Renal pelvis (tissue), 4 donors: ENCODE data around the gene TUSC2. TPM values are rescaled to one million over a fixed set of nuclear protein-coding genes. Genes with fewer than 3 reads are reported as not detected.
A peak's percentile ranks its signal among the peaks of the same experiment; 100 is the strongest.
"Not testable (repeated sequence)": the region's sequence is repeated elsewhere in the genome, so short reads cannot be mapped to it uniquely, and the experiment has no call there.

Experiments used
- DNase-seq: peaks from one replicate; pipeline ENCODE4 v3.0.0-alpha.2; 2013
- polyA plus RNA-seq, 3 donors: library from polyadenylated mRNA; unstranded; fragments of 120-200 nt; gene quantifications; one replicate each; pipeline ENCODE4 v1.2.1, GENCODE V29; 2013; ENCODE audit not compliant: insufficient read length in 3 of 3

The TUSC2 gene
- polyA plus RNA-seq, 3 donors: 23.8 to 29.8 (median 28.0) TPM

DNA sequence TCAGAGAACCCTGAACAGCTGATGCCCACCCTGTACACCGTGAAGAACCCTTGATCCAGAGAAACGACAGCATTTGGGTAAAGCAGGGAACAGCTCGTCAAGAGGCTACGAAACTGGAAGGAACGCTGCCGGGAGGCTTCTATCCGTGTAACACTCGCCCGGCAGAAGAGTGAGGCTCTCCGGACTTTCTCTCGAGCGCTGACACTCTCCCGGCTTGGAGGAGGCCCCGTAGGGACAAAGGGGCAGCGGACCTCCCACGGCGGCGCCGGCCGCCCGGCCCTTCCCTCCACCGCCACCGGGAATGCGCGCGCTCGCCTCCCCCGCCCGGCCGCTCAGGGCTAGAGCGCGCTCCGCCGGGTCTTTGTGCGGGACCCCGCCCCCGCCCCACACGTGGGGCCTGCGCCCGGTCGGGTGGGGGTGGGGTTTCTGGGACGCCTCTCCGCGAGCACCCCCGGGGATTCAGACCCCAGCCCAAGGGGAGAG is 7.1 kb downstream of the TUSC2 start:
- DNase-seq: peak; percentile 88

GRCh38 chr3:50319894-50320625 is 8.0 kb downstream of the TUSC2 start:
- DNase-seq: no peak

DNA sequence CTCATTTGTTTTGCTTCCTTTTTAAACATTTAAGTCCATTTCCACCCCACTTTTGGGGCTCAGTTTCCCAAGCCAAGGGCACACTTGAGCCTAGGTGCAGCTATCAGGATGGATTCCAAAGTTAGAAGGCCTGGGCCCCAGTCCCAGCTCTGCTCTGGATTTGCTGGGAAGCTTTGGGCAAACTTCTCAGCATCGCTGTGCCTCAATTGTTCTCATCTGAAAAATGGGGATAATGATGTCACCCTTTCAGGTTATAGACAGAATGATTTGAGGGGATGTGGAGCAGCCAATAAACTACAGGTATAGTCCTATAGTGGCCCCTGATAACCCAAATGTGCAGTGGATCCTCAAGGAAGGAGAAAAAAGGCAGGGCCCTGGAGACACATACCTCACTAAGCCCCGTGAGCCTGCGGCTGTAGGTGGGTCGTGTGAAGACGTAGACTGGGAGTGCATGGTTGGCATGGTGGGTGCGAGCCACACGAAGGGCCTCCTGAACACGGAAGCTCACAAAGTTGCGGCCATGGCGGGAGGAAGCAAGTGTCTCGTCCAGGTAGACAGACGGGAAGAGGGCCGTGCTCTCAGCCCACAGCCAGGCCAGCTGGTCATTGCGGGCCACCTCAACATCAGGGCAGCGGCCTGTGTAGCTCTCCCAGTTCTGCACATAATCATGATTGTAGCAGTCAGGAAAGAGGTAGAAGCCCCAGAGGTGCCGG is 8.7 kb downstream of the TUSC2 start:
- DNase-seq: no peak

DNA sequence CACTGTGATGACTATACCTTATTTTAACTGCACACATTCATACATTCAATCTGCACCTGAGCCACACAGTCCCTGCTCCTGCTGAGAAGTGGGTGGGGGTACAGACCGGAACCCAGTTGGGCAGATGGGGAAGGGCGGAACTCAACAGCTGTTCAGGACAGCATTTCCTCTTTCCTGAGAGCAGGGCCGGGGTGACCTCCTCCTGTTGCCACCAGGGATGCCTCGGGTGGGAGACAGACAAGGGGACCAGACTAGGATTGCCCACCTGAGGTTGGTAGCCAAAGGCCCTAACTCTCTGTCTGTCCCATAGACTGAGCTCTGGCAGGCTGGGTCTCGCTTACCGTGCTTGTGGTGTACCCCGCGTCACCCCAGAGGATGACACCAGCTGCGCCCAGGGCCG is 9.4 kb downstream of the TUSC2 start:
- DNase-seq: no peak

DNA sequence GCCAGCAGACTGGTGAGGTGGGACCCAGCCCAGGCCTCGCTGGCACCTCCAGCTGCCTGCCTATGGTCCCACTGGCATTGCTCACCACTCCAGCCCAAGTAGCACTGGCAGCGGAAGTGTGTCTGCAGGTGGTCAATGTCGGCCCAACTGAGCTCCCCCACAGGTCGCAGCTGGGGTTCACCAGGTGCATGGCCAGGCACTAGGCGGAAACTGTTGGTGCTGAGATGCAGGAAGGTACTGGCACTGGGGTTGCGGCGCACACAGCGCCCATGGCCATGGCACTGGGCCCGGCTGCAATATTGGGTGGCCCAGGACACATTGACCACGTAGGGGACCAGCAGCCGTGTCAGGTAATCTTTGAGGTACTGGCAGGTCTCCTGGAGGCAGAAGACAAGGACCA is 9.9 kb downstream of the TUSC2 start:
- DNase-seq: no peak

- DNase-seq: no peak
Observed at GRCh38 chr3:50317300-50317699, 10.7 kb downstream of the TUSC2 start.

- DNase-seq: no peak
Observed at GRCh38 chr3:50316657-50317242, 11.3 kb downstream of the TUSC2 start.

GRCh38 chr3:50314816-50315215 is 13.2 kb downstream of the TUSC2 start:
- no peak for DNase-seq

GRCh38 chr3:50314342-50314741 is 13.7 kb downstream of the TUSC2 start:
- DNase-seq: no peak

DNA sequence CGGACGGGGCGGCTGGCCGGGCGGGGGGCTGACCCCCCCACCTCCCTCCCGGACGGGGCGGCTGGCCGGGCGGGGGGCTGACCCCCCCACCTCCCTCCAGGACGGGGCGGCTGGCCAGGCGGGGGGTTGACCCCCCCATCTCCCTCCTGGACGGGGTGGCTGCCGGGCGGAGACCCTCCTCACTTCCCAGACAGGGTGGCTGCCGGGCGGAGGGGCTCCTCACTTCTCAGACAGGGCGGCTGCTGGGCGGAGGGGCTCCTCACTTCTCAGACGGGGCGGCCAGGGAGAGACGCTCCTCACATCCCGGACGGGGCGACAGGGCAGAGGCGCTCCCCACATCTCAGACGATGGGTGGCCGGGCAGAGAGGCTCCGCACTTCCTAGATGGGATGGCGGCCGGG is 16.0 kb downstream of the TUSC2 start:
- not testable (repeated sequence) for DNase-seq

DNA sequence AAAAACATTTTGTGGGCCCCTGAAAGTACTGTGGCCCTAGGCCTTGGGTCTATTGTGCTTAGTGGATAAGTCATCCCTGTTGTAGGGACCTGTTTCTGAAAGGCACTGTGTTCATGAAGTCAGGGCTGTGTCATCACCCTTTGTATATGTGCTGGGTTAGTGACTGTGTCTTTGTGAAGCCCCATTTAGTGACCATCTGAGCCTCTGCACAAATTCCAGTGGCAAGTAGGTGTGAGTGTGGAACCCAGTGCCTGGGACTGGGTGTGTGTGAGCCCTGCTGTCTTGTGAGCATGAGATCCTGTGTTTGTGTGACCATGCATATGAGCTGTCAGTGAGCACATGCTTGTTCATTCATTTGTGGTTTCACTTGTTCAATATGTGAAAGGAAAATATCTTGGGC is 23.4 kb downstream of the TUSC2 start:
- DNase-seq: no peak

GRCh38 chr3:50303013-50303815 is 24.8 kb downstream of the TUSC2 start, which contains the start of gene HYAL1:
HYAL1 (minus strand) TSS chr3:50303574; CDS start chr3:50302956, 618 bp downstream.
- no peak for DNase-seq

DNA sequence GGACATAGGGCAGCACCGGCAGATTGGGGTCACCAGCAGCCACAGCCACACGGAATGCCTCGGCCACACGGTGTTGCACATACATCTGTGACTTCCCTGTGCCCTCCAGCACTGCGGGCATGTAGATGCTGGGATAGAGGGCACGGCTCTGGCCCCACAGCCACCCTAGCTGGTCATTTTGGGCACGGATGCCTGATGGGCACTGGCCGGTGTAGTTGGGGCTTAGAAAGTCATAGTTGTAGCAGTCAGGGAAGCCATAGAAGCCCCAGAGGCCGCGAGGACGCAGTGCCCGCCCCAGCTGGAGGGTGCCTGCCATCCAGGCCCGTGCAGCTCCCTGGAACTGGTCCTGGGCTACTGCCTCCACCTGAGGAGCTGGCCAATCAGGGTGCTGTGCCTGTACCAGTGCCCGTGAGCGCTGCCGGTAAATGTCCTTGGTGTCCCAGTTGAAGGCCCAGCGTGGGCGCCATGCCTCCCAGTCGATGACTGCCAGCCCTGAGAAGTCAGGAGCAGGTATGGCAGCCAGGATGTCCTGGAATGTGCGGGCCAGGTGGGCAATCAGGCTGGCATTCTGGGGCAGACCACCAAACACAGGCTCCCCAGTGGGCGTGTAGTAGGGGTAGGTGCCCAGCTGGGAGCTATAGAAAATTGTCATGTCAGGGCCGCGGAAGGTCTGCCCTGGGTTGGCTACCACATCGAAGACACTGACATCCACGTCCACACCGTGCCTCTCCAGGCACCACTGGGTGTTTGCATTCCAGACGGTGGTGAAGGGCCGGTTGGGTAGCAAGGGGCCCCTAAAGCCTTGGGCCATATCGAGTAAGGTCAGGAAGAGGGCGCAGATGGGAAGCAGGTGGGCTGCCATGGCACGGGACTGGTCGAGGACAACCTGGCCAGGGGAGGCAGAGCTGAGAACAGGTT is 25.7 kb downstream of the TUSC2 start:
- no peak for DNase-seq

DNA sequence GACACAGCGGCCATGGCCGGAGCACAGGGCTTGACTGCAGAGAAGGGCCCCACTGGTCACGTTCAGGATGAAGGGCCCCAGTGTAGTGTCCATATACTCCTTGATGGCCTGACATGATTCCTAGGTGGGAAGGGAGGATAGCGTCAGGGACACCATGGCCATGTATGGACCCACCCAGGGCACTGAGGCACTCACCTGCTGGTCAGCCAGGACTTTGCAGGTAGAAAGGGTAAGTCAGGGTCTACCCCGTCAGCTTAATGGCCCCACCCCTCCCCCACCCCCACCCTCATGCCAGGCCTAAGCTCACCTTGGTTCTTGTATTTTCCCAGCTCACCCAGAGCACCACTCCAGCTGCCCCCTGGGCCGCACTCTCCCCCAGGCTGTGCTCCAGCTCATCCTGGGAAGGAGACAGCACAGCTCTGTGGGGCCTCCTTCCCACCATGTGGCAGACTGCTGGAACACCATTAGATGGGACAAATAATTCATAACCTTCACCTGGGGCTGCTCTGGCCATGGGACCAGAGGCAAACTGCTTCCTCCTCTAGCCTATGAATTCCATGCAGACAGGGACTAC is 27.3 kb downstream of the TUSC2 start:
- no peak for DNase-seq

- no peak for DNase-seq
Observed at GRCh38 chr3:50299929-50300680, 27.9 kb downstream of the TUSC2 start.

- no peak for DNase-seq
Observed at GRCh38 chr3:50299638-50299928, 28.4 kb downstream of the TUSC2 start.

GRCh38 chr3:50298836-50299637 is 29.0 kb downstream of the TUSC2 start, which contains the start of the genes HYAL3 and NAA80:
HYAL3 (minus strand) TSS chr3:50299405; CDS start chr3:50295602, 3,803 bp downstream.
NAA80 (minus strand) TSS chr3:50299405; CDS start chr3:50297463, 1,942 bp downstream.
- DNase-seq: peak; percentile 99

DNA sequence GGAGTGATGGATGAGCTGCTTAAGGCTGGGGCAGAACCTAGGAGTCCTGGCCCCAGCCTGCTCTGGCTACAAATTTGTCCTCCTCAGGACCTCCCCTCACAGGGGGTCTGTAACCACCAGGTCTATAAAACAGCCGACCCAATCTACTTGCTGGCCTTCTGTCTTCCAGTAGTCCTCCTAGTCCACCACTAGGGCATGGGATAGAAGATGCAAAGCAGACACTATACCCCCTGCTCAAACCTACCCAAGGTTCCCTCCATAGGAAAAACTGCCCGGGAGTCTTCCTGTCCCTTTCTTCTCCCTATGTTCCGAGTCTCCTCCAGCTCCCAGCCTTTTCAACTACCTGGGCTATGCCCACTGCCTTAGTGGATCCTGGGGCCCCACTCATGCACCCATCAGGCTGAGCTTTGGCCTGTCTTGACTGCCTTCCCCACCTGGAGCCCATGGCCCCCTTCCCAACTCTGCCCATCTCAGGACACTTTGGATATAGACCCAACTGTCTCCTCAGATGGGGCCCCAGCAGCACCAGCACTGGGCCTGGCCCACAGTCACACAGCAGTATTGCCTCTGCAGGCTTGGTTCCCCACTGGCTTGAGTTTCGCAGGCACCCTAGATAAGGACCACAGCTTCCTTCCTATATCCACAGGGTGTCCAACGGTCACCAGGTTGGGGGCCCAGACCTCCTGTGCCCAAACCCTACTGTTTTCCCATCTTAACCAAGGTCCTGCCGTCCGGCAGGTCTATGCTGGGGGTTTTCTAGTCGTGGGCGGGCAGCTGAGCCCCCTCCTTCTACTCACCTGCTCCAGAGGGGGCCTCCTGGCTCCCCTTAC is 29.9 kb downstream of the TUSC2 start:
- no peak for DNase-seq
